Smooth muscle cell (in vitro differentiated cells): ENCODE measurements around the gene KCTD10. TPM values are rescaled to one million over a fixed set of nuclear protein-coding genes. Genes with fewer than 3 reads are reported as not detected.

Source experiments
- DNase-seq: peaks from one replicate; lab custom pipeline; 2025; ENCODE audit not compliant: unreplicated experiment; lab: John Stamatoyannopoulos, UW
- H2AFZ ChIP-seq: fragments of 200-600 bp; sonication (generic); 2 replicates; pipeline ENCODE4 v1.6.0; 2016; ENCODE audit warnings: antibody characterized with exemption, low read depth, mild to moderate bottlenecking
- H3F3A ChIP-seq: fragments of 200-600 bp; sonication (generic); 2 replicates; pipeline ENCODE4 v1.6.0; 2017; ENCODE audit warnings: antibody characterized with exemption, low read depth
- H3K27ac ChIP-seq: fragments of 200-600 bp; sonication (generic); 2 replicates; pipeline ENCODE4 v1.5.1; 2016; ENCODE audit warnings: low read depth, mild to moderate bottlenecking
- H3K27me3 ChIP-seq: fragments of 200-600 bp; sonication (generic); 2 replicates; pipeline ENCODE4 v1.6.1; 2016; ENCODE audit warnings: low read depth, mild to moderate bottlenecking
- H3K36me3 ChIP-seq: fragments of 200-600 bp; sonication (generic); 2 replicates; pipeline ENCODE4 v1.5.1; 2016; ENCODE audit warnings: low read depth
- H3K4me1 ChIP-seq: fragments of 200-600 bp; sonication (generic); 2 replicates; pipeline ENCODE4 v1.5.1; 2016; ENCODE audit warnings: low read depth
- H3K4me2 ChIP-seq: fragments of 200-600 bp; sonication (generic); 2 replicates; pipeline ENCODE4 v1.6.0; 2016; ENCODE audit warnings: mild to moderate bottlenecking
- H3K4me3 ChIP-seq: fragments of 200-600 bp; sonication (generic); 2 replicates; pipeline ENCODE4 v1.5.1; 2016; ENCODE audit warnings: mild to moderate bottlenecking
- H3K79me2 ChIP-seq: fragments of 200-600 bp; sonication (generic); 2 replicates; pipeline ENCODE4 v1.6.0; 2016; ENCODE audit warnings: low read depth, mild to moderate bottlenecking
- H3K9ac ChIP-seq: fragments of 200-600 bp; sonication (generic); 2 replicates; pipeline ENCODE4 v1.6.0; 2016; ENCODE audit warnings: low read depth
- H3K9me3 ChIP-seq: fragments of 200-600 bp; sonication (generic); replicated peaks from 2 replicates; pipeline ENCODE4 v1.5.1; 2016; ENCODE audit warnings: low read depth
- H4K20me1 ChIP-seq: fragments of 200-600 bp; sonication (generic); 2 replicates; pipeline ENCODE4 v1.6.0; 2016; ENCODE audit warnings: low read depth
- CTCF ChIP-seq: fragments of 200-600 bp; sonication (generic); IDR thresholded peaks from 2 replicates; pipeline ENCODE4 v1.5.1; 2017; ENCODE audit warnings: borderline replicate concordance, mild to moderate bottlenecking, antibody characterized with exemption; ENCODE audit not compliant: insufficient read depth, poor library complexity, severe bottlenecking
- WGBS: methylation state at CpG from one replicate; pipeline ENCODE4 v1.1.7; 2016; ENCODE audit warnings: low lambda C conversion rate; 5-methylcytosine and 5-hydroxymethylcytosine counted together
- polyA plus RNA-seq: library from polyadenylated mRNA; unstranded; fragments of >200 nt; fragmentation: Nextera tagmentation; extraction: Ambion mirVana; gene quantifications from 2 replicates; pipeline ENCODE4 v1.2.1, GENCODE V29; 2016
- total RNA-seq: library from RNA; depleted of rRNA; stranded (reverse); fragments of >200 nt; gene quantifications from 2 replicates; pipeline ENCODE4 v1.2.3, GENCODE V29; 2014

KCTD10 gene
- total and polyA plus RNA-seq, 2 experiments from 2014 or later: 79.6 to 89.7 TPM

- Histone ChIP-seq H3K4me1 (no peaks in the 10 kb centered on the region), H3K4me3 (no peak overlapping the region), H3F3A (no peaks in the 10 kb centered on the region), H3K9ac (no peak overlapping the region), H2AFZ (no peak overlapping the region), H3K27ac (no peak overlapping the region), H4K20me1 (no peaks in the 10 kb centered on the region), H3K4me2 (no peak overlapping the region), H3K79me2 (no peaks in the 10 kb centered on the region), H3K27me3 (no peaks in the 10 kb centered on the region), H3K9me3 (no peaks in the 10 kb centered on the region), H3K36me3 (peaks cover 19% of the 10 kb centered on the region)
- no peak for DNase-seq
- TF ChIP-seq CTCF: no peak
- 100% methylated on average over 1 of the region's 1 CpG for WGBS
These were observed 16.8 kb upstream of the KCTD10 start for GRCh38 chr12:109493938-109494337.

GRCh38 chr12:109493090-109493489 lies 16.0 kb upstream of the KCTD10 start:
- H3K4me3 ChIP-seq: no peak overlapping the region
- no peak for TF ChIP-seq CTCF
- H3K9ac ChIP-seq: no peak overlapping the region
- no peak for DNase-seq
- no peak overlapping the region for H3K4me2 ChIP-seq
- H4K20me1 ChIP-seq: no peaks in the 10 kb centered on the region
- H3K27ac ChIP-seq: no peak overlapping the region
- no peaks in the 10 kb centered on the region for H3F3A ChIP-seq
- H3K27me3 ChIP-seq: no peaks in the 10 kb centered on the region
- H3K79me2 ChIP-seq: no peaks in the 10 kb centered on the region
- no peaks in the 10 kb centered on the region for H3K4me1 ChIP-seq
- H3K9me3 ChIP-seq: no peaks in the 10 kb centered on the region
- no peak overlapping the region for H2AFZ ChIP-seq
- peaks cover 19% of the 10 kb centered on the region for H3K36me3 ChIP-seq

- Histone ChIP-seq H3K27ac (no peak overlapping the region), H3K4me2 (no peak overlapping the region), H3K4me1 (no peaks in the 10 kb centered on the region), H2AFZ (no peak overlapping the region), H3F3A (no peaks in the 10 kb centered on the region), H3K4me3 (no peak overlapping the region), H3K79me2 (no peaks in the 10 kb centered on the region), H3K27me3 (no peaks in the 10 kb centered on the region), H3K9ac (no peak overlapping the region), H3K36me3 (peaks cover 27% of the 10 kb centered on the region), H4K20me1 (no peaks in the 10 kb centered on the region), H3K9me3 (no peaks in the 10 kb centered on the region)
- 90% methylated on average over 5 of the region's 5 CpGs for WGBS
- TF ChIP-seq CTCF: no peak
- DNase-seq: no peak
These were observed 15.3 kb upstream of the KCTD10 start for GRCh38 chr12:109492371-109492770.

- Histone ChIP-seq H3K79me2 (no peaks in the 10 kb centered on the region), H3K4me3 (no peak overlapping the region), H3K36me3 (peaks cover 31% of the 10 kb centered on the region), H3F3A (no peaks in the 10 kb centered on the region), H3K9ac (no peak overlapping the region), H2AFZ (no peak overlapping the region), H3K27ac (no peak overlapping the region), H3K9me3 (no peaks in the 10 kb centered on the region), H3K4me2 (no peak overlapping the region), H4K20me1 (no peaks in the 10 kb centered on the region), H3K4me1 (no peaks in the 10 kb centered on the region), H3K27me3 (no peaks in the 10 kb centered on the region)
- no peak for TF ChIP-seq CTCF
- 96% methylated on average over 4 of the region's 4 CpGs for WGBS
- DNase-seq: no peak
These were observed 14.6 kb upstream of the KCTD10 start for GRCh38 chr12:109491671-109492070.
